ENCODE measurements around the gene GNG8. TPM values are rescaled to one million over a fixed set of nuclear protein-coding genes. Genes with fewer than 3 reads are reported as not detected.

GNG8 gene
- total RNA-seq (2022; extraction: Qiagen RNA extraction; ENCODE audit: low read depth), result not detected in 5 replicates

DNA sequence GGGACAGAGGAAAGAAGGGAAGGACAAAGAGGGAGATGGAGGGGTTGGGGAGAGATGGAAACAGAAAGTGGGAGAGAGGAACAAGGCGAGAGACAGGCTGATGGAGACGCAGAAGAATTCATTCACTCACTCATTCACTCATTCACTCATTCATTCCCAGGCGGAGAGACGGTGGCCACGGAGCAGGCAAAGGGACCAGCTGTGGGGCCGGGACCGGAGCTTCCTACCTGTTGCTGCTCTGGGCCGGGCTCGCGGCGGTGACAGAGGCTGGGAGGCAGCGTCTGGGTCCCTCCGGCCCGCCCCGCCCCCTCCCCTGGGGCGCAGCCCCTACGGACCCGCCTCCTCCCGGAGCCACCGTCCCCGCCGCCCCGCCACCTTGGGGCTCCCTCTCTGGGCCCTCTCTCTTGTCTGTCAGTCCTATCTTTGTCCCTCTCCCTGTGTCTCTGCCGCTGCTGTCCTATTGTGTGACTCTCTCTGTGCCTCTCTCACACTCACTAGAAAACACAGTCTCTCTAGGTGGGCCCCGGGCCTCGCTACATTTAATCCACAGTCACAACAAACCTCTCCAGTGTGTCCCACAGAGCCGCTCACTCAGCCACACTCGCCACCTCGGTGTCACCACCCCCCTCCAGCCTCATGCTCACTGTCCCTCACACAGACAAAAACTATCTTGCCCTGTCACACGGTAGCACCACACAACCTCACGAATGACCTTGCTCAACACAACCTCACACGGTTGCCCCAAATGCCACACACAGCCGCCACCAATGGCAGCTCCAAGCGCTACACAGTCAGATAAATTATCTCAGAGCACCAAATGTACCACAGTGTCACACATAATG lies at the start of gene GNG8:
Gene GNG8 (minus strand): TSS at position 283 of the 842 bp plus-strand sequence. CDS start 1,520 bp downstream, outside the sequence.

DNA sequence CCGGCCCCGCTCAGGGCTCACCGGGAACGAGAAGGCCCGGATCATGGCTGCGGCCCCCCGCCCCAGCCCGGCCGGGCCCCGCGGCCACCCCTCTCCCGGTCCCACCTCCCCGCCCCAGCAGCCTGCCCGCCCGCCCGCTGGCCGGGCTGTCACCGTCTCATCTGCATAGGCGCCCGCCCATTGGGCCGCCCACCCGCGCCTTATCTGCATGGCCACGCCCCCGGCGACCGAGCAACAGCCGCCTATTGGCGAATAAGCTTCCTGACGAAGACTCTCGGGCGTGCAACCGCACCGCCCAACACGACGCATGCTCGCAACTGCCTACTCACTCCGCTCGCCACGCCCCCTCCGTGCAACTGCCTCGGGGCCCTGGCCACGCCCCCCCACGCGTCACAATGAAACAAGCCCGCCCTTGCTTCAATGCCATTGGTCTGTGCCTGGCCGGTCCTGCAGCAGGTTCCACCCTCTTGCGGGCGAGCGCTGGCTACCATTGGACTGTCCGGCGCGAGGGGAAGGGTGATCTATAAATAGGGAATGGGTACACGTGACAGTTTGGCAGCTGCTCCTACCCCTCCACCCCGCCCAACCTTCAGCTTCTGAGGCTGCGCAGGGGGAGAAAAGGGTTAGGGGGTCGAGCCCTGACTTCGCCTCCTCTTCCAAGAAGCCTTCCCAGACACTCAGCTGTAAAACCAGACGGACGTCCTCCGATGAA lies 25.2 kb upstream of the GNG8 start, which contains the start of gene DACT3:
Gene DACT3 (minus strand): TSS at position 163 of the 712 bp plus-strand sequence. CDS start 118 bp downstream, at position 45.

DNA sequence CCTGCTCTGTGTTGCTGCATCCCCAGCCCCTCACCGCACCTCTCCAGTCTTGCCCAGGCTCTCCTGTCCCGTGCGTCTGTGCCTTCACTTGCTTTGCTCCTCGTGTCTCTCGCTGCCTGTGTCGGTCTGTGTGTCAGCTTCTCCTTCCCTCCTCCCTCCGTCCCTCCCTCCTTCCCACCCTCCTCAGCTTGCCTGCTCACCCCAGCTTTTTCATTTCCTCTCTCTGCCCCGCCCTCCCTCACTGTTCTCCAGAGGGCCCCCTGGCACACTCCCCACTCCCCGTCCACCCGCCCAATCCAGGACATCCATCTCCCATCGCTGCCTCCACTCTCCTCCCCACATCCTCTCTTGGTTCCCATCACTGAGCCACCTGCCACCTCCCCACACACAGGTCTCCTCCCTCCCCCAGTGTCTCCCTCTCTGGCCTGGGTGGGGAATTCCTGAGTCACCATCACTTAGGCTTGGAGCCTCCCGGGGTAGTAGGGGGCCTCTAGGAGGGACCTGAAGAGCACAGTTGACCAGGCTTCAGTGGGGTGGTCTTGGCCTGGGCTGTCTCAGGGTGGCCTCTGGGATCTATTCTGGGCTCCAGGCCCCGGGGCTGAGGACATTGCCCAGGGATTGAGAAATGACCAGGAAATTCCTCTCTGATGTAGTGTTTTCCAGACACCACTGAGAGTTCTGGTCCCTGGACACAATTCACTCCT lies 10.9 kb downstream of the GNG8 start, which contains the start of gene PTGIR:
Gene PTGIR (minus strand): TSS at position 132 of the 704 bp plus-strand sequence. CDS start 864 bp downstream, outside the sequence.

DNA sequence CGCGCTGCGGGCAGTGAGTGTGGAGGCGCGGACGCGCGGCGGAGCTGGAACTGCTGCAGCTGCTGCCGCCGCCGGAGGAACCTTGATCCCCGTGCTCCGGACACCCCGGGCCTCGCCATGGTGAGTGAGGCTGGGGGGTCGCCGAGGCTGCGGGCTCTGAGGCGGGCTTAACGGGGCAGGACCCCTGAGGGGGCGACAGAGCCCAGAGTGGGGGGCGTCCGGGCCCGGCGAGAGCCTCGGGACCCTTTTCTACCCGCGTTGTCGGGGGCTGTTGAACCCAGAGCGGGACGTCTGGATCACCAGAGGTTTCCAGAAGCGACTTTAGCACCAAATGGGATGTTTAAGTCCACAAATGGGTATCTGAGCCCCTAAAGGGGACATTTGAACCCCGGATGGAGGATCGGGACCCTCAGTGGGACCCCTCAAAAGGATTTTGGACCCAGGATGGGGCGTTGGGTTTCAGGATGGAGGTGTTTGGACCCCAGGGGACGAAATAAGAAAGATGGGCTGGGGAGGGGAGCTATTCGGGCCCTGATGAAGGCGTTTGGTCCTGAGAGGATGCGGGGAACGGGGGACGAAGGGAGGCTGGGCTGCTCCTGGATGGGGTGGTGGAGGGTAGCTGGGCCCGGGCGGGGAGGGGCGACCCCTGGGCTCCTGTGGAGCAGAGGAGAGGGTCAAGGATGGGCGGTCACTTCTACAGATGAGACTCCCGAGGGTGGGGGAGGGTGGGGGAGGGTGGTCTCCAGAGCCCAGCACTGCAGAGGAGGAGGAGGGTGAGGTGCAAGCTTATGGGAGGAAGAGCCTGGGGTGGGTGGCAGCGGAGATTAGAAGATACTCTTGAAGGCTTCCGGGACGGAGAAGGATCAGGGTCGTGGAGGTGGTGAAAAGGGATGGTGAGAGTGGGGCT lies 34.4 kb downstream of the GNG8 start, which contains the start of gene CALM3:
Gene CALM3 (plus strand): TSS at position 13 of the 907 bp plus-strand sequence. CDS start 105 bp downstream, at position 118.

Other genes with a start within 250 kb of the GNG8 start
- gene CCDC8, start 222.6 kb downstream of the GNG8 start, total RNA-seq (2022; extraction: Qiagen RNA extraction; ENCODE audit: low read depth), result not detected in 5 replicates
- not detected in 5 replicates for gene PNMA8C, start 207.3 kb downstream of the GNG8 start, total RNA-seq (2022; extraction: Qiagen RNA extraction; ENCODE audit: low read depth)
- 8.8 to 12.0 TPM (median 11.0 TPM) in 5 replicates for gene PNMA8A, start 164.6 kb downstream of the GNG8 start, total RNA-seq (2022; extraction: Qiagen RNA extraction; ENCODE audit: low read depth)
- not detected in 5 replicates for gene PNMA8B, start 140.3 kb downstream of the GNG8 start, total RNA-seq (2022; extraction: Qiagen RNA extraction; ENCODE audit: low read depth)
- gene CALM3, start 34.9 kb downstream of the GNG8 start, total RNA-seq (2022; extraction: Qiagen RNA extraction; ENCODE audit: low read depth), result 201 to 250 TPM (median 241 TPM) in 5 replicates
- 0.22 TPM in 1 of 5 replicates, not detected in the others for gene PTGIR, start 11.1 kb downstream of the GNG8 start, total RNA-seq (2022; extraction: Qiagen RNA extraction; ENCODE audit: low read depth)
- 0.22 to 0.37 TPM (median 0.25 TPM) in 5 replicates for gene DACT3, start 25.0 kb upstream of the GNG8 start, total RNA-seq (2022; extraction: Qiagen RNA extraction; ENCODE audit: low read depth)
- gene PRKD2, start 80.9 kb upstream of the GNG8 start, total RNA-seq (2022; extraction: Qiagen RNA extraction; ENCODE audit: low read depth), result 22.5 to 37.0 TPM (median 30.5 TPM) in 5 replicates
- 16.4 to 23.8 TPM (median 20.9 TPM) in 5 replicates for gene FKRP, start 109.9 kb upstream of the GNG8 start, total RNA-seq (2022; extraction: Qiagen RNA extraction; ENCODE audit: low read depth)
- 67.5 to 92.1 TPM (median 84.7 TPM) in 5 replicates for gene STRN4, start 110.2 kb upstream of the GNG8 start, total RNA-seq (2022; extraction: Qiagen RNA extraction; ENCODE audit: low read depth)
- 228 to 282 TPM (median 257 TPM) in 5 replicates for gene SLC1A5, start 152.4 kb upstream of the GNG8 start, total RNA-seq (2022; extraction: Qiagen RNA extraction; ENCODE audit: low read depth)
- 231 to 323 TPM (median 313 TPM) in 5 replicates for gene AP2S1, start 214.6 kb upstream of the GNG8 start, total RNA-seq (2022; extraction: Qiagen RNA extraction; ENCODE audit: low read depth)
- gene ARHGAP35, start 224.8 kb upstream of the GNG8 start, total RNA-seq (2022; extraction: Qiagen RNA extraction; ENCODE audit: low read depth), result 21.4 to 28.9 TPM (median 27.9 TPM) in 5 replicates

Measured in A549 treated with RU486 at 1 μM for 4 hours (cell line).